Embryonic facial prominence (tissue), 1 donor: ENCODE results near the gene GPR37L1.
"Not testable (repeated sequence)": the region's sequence is repeated elsewhere in the genome, so short reads cannot be mapped to it uniquely, and the experiment has no call there.

Experiments
- DNase-seq: peaks from one replicate; pipeline ENCODE4 v3.0.0-alpha.2; 2016; ENCODE audit errors: extremely low spot score

GPR37L1 gene

GRCh38 chr1:202167708-202168415 is 45.1 kb downstream of the GPR37L1 start:
- DNase-seq: peak; percentile 50

- no peak for DNase-seq
Measured at GRCh38 chr1:202168861-202169260, 46.1 kb downstream of the GPR37L1 start.

GRCh38 chr1:202170726-202171125 is 48.0 kb downstream of the GPR37L1 start:
- no peak for DNase-seq

- no peak for DNase-seq
Measured at GRCh38 chr1:202171292-202172014, 48.7 kb downstream of the GPR37L1 start.

GRCh38 chr1:202172015-202172355 is 49.3 kb downstream of the GPR37L1 start:
- no peak for DNase-seq

GRCh38 chr1:202173993-202174392 is 51.3 kb downstream of the GPR37L1 start:
- DNase-seq: no peak

GRCh38 chr1:202176949-202177927 is 54.5 kb downstream of the GPR37L1 start:
- DNase-seq: no peak

GRCh38 chr1:202179828-202180750 is 57.4 kb downstream of the GPR37L1 start:
- no peak for DNase-seq

- not testable (repeated sequence) for DNase-seq
Measured at GRCh38 chr1:202180751-202181139, 58.0 kb downstream of the GPR37L1 start.

- no peak for DNase-seq
Measured at GRCh38 chr1:202181586-202181985, 58.9 kb downstream of the GPR37L1 start.

GRCh38 chr1:202182040-202182877 is 59.5 kb downstream of the GPR37L1 start:
- DNase-seq: no peak
